Body of pancreas (tissue), 4 donors: ENCODE results near the gene COL27A1. TPM values are rescaled to one million over a fixed set of nuclear protein-coding genes. Genes with fewer than 3 reads are reported as not detected.

Source experiments
- ATAC-seq: fragments of 150-250 bp; one replicate; pipeline ENCODE4 v1.9.1; 2016
- DNase-seq, 4 donors: peaks; one replicate each; pipeline ENCODE4 v3.0.0-alpha.2; 2019
- H3K27ac ChIP-seq, 4 donors: fragments of 200-600 bp; sonication (generic); 1 replicate in 3 of 4; 2 replicates in 1 of 4; pipeline versions ENCODE4 v1.5.1 to v1.6.1; 2016 to 2019; ENCODE audit warnings: mild to moderate bottlenecking in 1 of 4, mixed read lengths in 1 of 4, moderate library complexity in 1 of 4
- H3K27me3 ChIP-seq, 2 donors: fragments of 200-600 bp; sonication (generic); one replicate each; pipeline ENCODE4 v1.6.0; 2016; ENCODE audit warnings: mild to moderate bottlenecking in 1 of 2
- H3K36me3 ChIP-seq, 2 donors: fragments of 200-600 bp; sonication (generic); replicated peaks in 1 of 2; 2 replicates each; pipeline ENCODE4 v1.5.1; 2016; ENCODE audit warnings: low read depth in 2 of 2; ENCODE audit not compliant: insufficient read depth in 1 of 2
- H3K4me1 ChIP-seq: fragments of 200-600 bp; sonication (generic); one replicate; pipeline ENCODE4 v1.6.0; 2016
- H3K4me3 ChIP-seq, 2 donors: fragments of 200-600 bp; sonication (generic); 1 replicate in 1 of 2; 2 replicates in 1 of 2; pipeline ENCODE4 v1.5.1; 2016 to 2019
- H3K9me3 ChIP-seq, 3 donors: fragments of 200-600 bp; sonication (generic); 1 replicate in 2 of 3; 2 replicates in 1 of 3; pipeline ENCODE4 v1.5.1; 2016
- CTCF ChIP-seq, 7 experiments: fragments of 450-650 bp in 4 of 7; fragments of 200-600 bp in 3 of 7; sonication (generic) in 3 of 7; IDR thresholded peaks; one replicate each; pipeline ENCODE4 v1.5.1; 2016 to 2019; ENCODE audit warnings: antibody characterized with exemption in 7 of 7
- POLR2A ChIP-seq, 3 donors: fragments of 450-650 bp; IDR thresholded peaks; one replicate each; pipeline ENCODE4 v1.6.1; 2016; ENCODE audit warnings: antibody characterized with exemption in 3 of 3, mild to moderate bottlenecking in 2 of 3
- WGBS, 2 donors: methylation state at CpG; one replicate each; pipeline ENCODE4 v1.1.5; 2017; 5-methylcytosine and 5-hydroxymethylcytosine counted together
- intact Hi-C: fragments of 100-400 bp; cut with DNase I; formaldehyde crosslinking; loops from one replicate; pipeline ENCODE4 v1.15.1; 2023
- total RNA-seq, 2 donors: library from RNA; depleted of rRNA; stranded (reverse); fragments of >200 nt; gene quantifications; one replicate each; pipeline ENCODE4 v1.1.0, GENCODE V29; 2016

The COL27A1 gene
- total RNA-seq, 2 donors from 2014 or later = 24.1 to 58.0 TPM

GRCh38 chr9:114282104-114282485 is 126.8 kb downstream of the COL27A1 start:
- intact Hi-C loops = no loop called here
- peak in 1 of 4 donors; percentile 4 for DNase-seq
- Histone ChIP-seq H3K4me3 (no peak overlapping the region), H3K27me3 (no peaks in the 10 kb centered on the region), H3K9me3 (no peaks in the 10 kb centered on the region), H3K4me1 (no peaks in the 10 kb centered on the region), H3K27ac (no peak overlapping the region), H3K36me3 (no peaks in the 10 kb centered on the region)
- 88 to 91% methylated on average over 10 of the region's 10 CpGs for WGBS, 2 donors
- ATAC-seq = no peak
- TF ChIP-seq CTCF (IDR thresholded peaks at IDR 0.05) (no peak), POLR2A (IDR thresholded peaks at IDR 0.05) (no peak)

GRCh38 chr9:114282507-114282906 is 127.2 kb downstream of the COL27A1 start:
- H3K4me1 ChIP-seq = no peaks in the 10 kb centered on the region
- TF ChIP-seq CTCF (IDR thresholded peaks at IDR 0.05) (no peak), POLR2A (IDR thresholded peaks at IDR 0.05) (no peak)
- no peaks in the 10 kb centered on the region for H3K27me3 ChIP-seq
- H3K4me3 ChIP-seq = no peak overlapping the region
- H3K36me3 ChIP-seq = no peaks in the 10 kb centered on the region
- intact Hi-C loops = no loop called here
- WGBS, 2 donors = 84 to 88% methylated on average over 5 to 6 of the region's 6 CpGs
- no peaks in the 10 kb centered on the region for H3K9me3 ChIP-seq
- DNase-seq (peak in 1 of 4 donors; percentile 6), ATAC-seq (no peak)
- H3K27ac ChIP-seq = no peak overlapping the region

GRCh38 chr9:114282926-114283325 is 127.6 kb downstream of the COL27A1 start:
- Histone ChIP-seq H3K9me3 (no peaks in the 10 kb centered on the region), H3K36me3 (no peaks in the 10 kb centered on the region), H3K27ac (no peak overlapping the region), H3K4me1 (peaks cover 2% of the 10 kb centered on the region), H3K27me3 (no peaks in the 10 kb centered on the region), H3K4me3 (no peak overlapping the region)
- ATAC-seq = no peak
- WGBS, 2 donors = 82 to 88% methylated on average over 5 of the region's 5 CpGs
- no peak for TF ChIP-seq CTCF (IDR thresholded peaks at IDR 0.05)
- TF ChIP-seq POLR2A (IDR thresholded peaks at IDR 0.05) = no peak
- peak in 2 of 4 donors; percentile 3 for DNase-seq
- intact Hi-C loops = no loop called here

- Histone ChIP-seq H3K27ac (no peak overlapping the region), H3K4me3 (no peak overlapping the region), H3K9me3 (no peaks in the 10 kb centered on the region), H3K4me1 (peaks cover 8% of the 10 kb centered on the region), H3K36me3 (no peaks in the 10 kb centered on the region), H3K27me3 (no peaks in the 10 kb centered on the region)
- DNase-seq = peak in 2 of 4 donors; percentile 2 to 8
- no peak for ATAC-seq
- no peak for TF ChIP-seq CTCF (IDR thresholded peaks at IDR 0.05)
- no peak for TF ChIP-seq POLR2A (IDR thresholded peaks at IDR 0.05)
- intact Hi-C loops = no loop called here
- WGBS, 2 donors = 92 to 94% methylated on average over 11 to 14 of the region's 14 CpGs
These were observed 128.3 kb downstream of the COL27A1 start for GRCh38 chr9:114283551-114284111.
